OCI-LY7 (cell line): ENCODE data around the gene PFKFB4.

Experiments
- EZH2phosphoT487 ChIP-seq: fragments of 200-600 bp; sonication (generic); IDR thresholded peaks from 2 replicates; pipeline ENCODE4 v1.6.1; 2018; ENCODE audit warnings: low read depth, borderline replicate concordance, mild to moderate bottlenecking, mixed run types, antibody characterized with exemption, low read length, moderate library complexity, mixed read lengths
- TF ChIP-seq, protein P1 (sequence below): fragments of 200-600 bp; sonication (generic); conservative IDR thresholded peaks from 2 replicates; pipeline ENCODE4 v1.5.1; 2014; ENCODE audit warnings: mild to moderate bottlenecking, antibody characterized with exemption, low read length, moderate library complexity, mixed read lengths

DNA sequence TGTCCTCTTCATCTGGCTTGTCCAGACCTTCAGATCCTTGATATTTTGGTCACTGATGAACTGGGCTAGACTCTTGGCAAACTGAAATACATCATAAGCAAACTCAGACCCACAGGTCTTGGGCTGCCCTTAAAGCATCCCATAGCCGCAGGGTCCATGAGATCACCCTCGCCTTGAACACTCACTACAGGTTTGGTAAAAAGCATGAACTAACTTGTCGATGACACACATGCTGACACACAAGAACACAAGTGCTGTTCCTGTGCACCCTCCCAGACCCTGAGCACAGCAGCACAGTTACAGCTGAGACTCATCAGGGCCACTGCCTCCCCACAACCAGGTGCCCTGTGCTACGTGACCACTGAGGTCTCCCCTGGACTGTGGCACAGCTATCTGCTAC lies 21.0 kb downstream of the PFKFB4 start:
- TF ChIP-seq, protein P1, sequence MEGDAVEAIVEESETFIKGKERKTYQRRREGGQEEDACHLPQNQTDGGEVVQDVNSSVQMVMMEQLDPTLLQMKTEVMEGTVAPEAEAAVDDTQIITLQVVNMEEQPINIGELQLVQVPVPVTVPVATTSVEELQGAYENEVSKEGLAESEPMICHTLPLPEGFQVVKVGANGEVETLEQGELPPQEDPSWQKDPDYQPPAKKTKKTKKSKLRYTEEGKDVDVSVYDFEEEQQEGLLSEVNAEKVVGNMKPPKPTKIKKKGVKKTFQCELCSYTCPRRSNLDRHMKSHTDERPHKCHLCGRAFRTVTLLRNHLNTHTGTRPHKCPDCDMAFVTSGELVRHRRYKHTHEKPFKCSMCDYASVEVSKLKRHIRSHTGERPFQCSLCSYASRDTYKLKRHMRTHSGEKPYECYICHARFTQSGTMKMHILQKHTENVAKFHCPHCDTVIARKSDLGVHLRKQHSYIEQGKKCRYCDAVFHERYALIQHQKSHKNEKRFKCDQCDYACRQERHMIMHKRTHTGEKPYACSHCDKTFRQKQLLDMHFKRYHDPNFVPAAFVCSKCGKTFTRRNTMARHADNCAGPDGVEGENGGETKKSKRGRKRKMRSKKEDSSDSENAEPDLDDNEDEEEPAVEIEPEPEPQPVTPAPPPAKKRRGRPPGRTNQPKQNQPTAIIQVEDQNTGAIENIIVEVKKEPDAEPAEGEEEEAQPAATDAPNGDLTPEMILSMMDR: no peak
- no peak for TF ChIP-seq EZH2phosphoT487
